Measurements from ENCODE around the gene CFAP119.
"Not testable (repeated sequence)": the region's sequence is repeated elsewhere in the genome, so short reads cannot be mapped to it uniquely, and the experiment has no call there.

The CFAP119 gene

DNA sequence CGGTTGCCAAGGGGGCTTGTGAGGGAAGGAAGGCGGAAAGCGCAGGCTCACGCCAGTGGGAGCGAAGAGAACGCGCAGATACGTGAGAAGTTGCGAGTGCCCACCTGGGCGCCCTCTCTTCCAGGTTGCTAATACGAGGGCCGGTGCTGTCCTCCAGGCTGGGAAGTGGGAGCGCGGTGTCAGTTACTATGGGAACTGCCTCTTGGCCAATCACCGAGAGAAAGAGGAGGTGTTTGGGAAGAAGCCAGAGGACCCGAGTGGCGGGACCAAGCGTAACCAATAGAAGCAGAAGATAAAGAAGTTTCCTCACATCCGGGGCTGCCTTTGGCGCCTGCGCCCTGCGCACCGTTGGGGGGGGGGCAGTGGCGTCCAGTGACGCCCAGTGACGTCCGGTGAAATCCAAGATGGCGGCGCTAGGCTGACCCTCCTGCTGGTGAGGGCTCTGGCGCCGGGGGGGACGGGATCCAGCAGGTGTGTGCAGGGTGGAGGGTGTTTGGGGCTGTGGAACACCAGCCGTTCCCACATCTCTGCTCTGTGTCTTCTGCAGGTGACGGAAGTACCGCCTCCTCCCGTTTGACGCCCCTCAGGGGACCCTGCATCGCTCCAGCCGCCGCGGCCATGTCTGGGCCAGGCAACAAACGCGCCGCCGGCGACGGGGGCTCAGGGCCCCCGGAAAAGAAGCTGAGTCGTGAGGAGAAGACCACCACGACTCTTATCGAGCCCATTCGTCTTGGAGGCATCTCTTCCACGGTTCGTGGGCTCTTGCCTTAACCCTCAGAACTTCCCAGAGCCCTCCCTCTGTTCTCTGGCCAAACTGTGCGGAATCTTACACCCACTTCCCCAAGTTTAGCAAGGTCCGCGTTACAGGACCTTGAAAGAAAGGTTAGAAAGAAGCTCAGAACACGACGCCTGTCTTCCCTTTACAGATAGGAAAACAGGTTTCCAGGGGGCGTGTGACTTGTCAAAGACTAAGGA is at the start of gene CFAP119, which contains the start of gene RNF40:
Gene CFAP119 (minus strand): TSS at position 135 of the 975 bp plus-strand sequence. CDS start 314 bp downstream, outside the sequence.
Gene RNF40 (plus strand): TSS at position 395 of the 975 bp plus-strand sequence. CDS start 224 bp downstream, at position 619.
- Mint-ChIP-seq H3K36me3 (ENCODE audit: low read depth) (peaks cover 54% of the 10 kb centered on the region), H3K27me3 (ENCODE audit: low read depth, poor library complexity) (no peaks in the 10 kb centered on the region), H3K27ac (peak within 1 kb of the TSS; percentile 99), H3K4me1 (peaks cover 29% of the 10 kb centered on the region), H3K4me3 (peak within 1 kb of the TSS; percentile 95), H3K9me3 (no peaks in the 10 kb centered on the region)
- peak; percentile 98 for DNase-seq
- TF ChIP-seq, protein P1, sequence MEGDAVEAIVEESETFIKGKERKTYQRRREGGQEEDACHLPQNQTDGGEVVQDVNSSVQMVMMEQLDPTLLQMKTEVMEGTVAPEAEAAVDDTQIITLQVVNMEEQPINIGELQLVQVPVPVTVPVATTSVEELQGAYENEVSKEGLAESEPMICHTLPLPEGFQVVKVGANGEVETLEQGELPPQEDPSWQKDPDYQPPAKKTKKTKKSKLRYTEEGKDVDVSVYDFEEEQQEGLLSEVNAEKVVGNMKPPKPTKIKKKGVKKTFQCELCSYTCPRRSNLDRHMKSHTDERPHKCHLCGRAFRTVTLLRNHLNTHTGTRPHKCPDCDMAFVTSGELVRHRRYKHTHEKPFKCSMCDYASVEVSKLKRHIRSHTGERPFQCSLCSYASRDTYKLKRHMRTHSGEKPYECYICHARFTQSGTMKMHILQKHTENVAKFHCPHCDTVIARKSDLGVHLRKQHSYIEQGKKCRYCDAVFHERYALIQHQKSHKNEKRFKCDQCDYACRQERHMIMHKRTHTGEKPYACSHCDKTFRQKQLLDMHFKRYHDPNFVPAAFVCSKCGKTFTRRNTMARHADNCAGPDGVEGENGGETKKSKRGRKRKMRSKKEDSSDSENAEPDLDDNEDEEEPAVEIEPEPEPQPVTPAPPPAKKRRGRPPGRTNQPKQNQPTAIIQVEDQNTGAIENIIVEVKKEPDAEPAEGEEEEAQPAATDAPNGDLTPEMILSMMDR (IDR thresholded peaks at IDR 0.05): no peak

DNA sequence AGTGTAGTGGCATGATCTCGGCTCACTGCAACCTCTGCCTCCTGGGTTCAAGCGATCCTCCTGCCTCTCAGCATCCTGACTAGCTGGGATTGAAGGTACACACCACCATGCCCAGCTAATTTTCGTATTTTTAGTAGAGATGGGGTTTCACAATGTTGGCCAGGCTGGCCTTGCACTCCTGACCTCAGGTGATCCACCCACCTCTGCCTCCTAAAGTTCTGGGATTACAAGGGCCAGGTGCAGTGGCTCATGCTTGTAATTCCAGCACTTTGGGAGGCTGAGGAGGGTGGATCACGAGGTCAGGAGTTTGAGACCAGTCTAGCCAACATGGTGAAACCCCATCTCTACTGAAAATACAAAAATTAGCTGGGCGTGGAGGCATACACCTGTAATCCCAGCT is 47.8 kb upstream of the CFAP119 start:
- H3K9me3 Mint-ChIP-seq; DNase-seq; H3K36me3 Mint-ChIP-seq (ENCODE audit: low read depth); H3K27ac Mint-ChIP-seq; H3K4me3 Mint-ChIP-seq: not testable (repeated sequence)
- H3K27me3 Mint-ChIP-seq (ENCODE audit: low read depth, poor library complexity): peaks cover 25% of the 10 kb centered on the region
- H3K4me1 Mint-ChIP-seq: peaks cover 25% of the 10 kb centered on the region

DNA sequence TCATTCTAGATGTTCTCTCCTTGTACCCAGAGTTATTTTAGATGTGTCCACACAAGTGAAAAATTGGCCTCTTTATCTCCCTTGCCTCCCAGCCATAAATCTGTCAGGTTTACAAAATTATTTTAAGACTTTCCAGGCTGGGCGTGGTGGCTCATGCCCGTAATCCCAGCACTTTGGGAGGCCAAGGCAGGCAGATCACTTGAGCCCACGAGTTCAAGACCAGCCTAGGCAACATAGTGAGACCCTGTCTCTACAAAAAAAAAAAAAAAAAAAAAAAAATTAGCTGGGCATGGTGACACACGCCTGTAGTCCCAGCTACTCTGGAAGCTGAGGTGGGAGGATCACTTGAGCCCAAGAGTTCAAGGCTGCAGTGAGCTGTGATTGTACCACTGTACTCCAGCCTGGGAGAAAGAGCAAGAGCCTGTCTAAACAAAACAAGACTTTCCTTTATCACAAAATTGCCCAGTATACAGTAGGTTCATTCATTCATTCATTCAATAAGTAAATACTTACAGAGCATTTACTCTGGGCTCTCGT is 47.1 kb upstream of the CFAP119 start:
- not testable (repeated sequence) for H3K27ac Mint-ChIP-seq; H3K36me3 Mint-ChIP-seq (ENCODE audit: low read depth); DNase-seq; H3K4me3 Mint-ChIP-seq; H3K9me3 Mint-ChIP-seq
- Mint-ChIP-seq H3K27me3 (ENCODE audit: low read depth, poor library complexity) (peaks cover 25% of the 10 kb centered on the region), H3K4me1 (peaks cover 24% of the 10 kb centered on the region)

DNA sequence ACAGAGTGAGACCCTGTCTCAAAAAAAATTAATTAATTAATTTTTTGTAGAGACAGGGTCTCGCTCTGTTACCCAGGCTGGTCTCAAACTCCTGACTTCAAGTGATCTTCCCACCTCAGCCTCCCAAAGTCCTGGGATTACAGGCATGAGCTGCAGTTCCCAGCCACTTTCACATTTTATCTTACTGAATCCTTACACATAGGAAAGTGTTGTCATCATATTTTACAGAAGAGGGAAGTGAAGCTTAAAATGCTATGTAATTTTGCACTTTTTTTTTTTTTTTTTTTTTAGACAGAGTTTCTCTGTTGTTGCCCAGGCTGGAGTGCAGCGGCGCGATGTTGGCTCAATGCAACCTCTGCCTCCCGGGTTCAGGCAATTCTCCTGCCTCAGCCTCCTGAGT is 46.3 kb upstream of the CFAP119 start:
- Mint-ChIP-seq H3K27ac (no peak overlapping the region), H3K9me3 (no peaks in the 10 kb centered on the region), H3K4me1 (peaks cover 19% of the 10 kb centered on the region), H3K4me3 (no peak overlapping the region), H3K36me3 (ENCODE audit: low read depth) (no peaks in the 10 kb centered on the region), H3K27me3 (ENCODE audit: low read depth, poor library complexity) (peaks cover 22% of the 10 kb centered on the region)
- TF ChIP-seq, protein P1 (IDR thresholded peaks at IDR 0.05): no peak
- DNase-seq: no peak

DNA sequence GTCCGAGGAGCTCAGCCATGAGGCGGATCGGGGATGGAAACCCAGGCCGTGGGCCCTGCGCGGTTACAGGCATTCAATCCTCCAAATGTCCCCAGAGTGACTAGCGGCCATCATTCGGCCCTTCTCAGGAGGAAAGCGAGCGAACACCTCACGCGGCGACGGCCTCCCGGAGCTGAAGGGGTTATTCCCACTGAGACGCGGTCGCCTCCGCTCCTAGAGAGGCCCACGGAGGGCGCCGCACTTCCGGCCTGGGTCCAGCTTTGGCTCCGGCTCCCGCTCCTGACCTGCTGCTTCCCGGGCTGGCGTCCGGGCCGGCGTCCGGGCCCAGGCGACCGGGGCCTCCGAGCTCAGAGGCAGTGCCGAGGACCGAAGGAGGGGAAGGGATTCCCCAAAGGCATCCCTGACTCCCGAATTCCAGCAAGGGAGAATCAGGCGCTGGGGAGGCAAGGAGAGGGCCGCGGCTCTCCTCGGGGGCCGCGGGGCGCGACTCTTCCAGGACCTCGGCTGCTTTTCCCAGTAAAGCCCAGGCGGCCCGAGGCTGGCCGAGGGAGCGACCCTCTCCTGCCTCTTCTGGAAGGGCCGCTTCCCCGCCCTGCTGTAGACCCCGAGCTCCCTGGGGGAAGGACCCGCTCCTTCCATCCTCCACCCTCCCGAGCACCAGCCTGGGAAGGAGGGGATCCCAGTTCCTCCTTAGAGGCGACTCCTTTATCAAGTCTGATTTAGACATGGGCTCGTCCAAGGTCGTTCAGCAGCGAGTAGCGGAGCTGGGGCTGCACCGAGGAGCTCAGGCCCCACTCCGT is 43.7 kb upstream of the CFAP119 start:
- TF ChIP-seq, protein P1 (IDR thresholded peaks at IDR 0.05): no peak
- Mint-ChIP-seq H3K36me3 (ENCODE audit: low read depth) (no peaks in the 10 kb centered on the region), H3K4me3 (peak overlapping the region; percentile 94), H3K4me1 (peaks cover 19% of the 10 kb centered on the region), H3K9me3 (no peaks in the 10 kb centered on the region), H3K27ac (peak overlapping the region; percentile 96), H3K27me3 (ENCODE audit: low read depth, poor library complexity) (peaks cover 20% of the 10 kb centered on the region)
- peak; percentile 81 for DNase-seq

DNA sequence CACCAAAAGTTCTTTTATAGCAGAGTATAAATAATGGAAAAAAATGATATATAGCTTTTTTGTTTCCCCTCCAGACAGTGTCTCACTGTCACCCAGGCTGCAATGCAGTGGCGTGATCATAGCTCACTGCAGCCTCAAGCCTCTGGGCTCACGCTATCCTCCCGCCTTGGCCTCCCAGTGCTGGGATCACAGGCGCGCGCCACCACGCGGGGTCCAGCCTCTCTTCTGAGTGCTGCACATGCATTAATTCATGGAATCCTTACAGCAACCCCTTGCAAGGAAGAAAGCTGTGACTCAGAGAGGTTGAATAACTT is 43.2 kb upstream of the CFAP119 start:
- DNase-seq: no peak
- TF ChIP-seq, protein P1 (IDR thresholded peaks at IDR 0.05): no peak
- no peaks in the 10 kb centered on the region for H3K9me3 Mint-ChIP-seq
- peaks cover 19% of the 10 kb centered on the region for H3K4me1 Mint-ChIP-seq
- H3K27me3 Mint-ChIP-seq (ENCODE audit: low read depth, poor library complexity): peaks cover 26% of the 10 kb centered on the region
- peak overlapping the region; percentile 94 for H3K4me3 Mint-ChIP-seq
- H3K27ac Mint-ChIP-seq: no peak overlapping the region
- no peaks in the 10 kb centered on the region for H3K36me3 Mint-ChIP-seq (ENCODE audit: low read depth)

Measured in nephron progenitor cell (in vitro differentiated cells).